Measurements from ENCODE around the gene ZBTB12. TPM values are rescaled to one million over a fixed set of nuclear protein-coding genes. Genes with fewer than 3 reads are reported as not detected.

ZBTB12 gene
- total RNA-seq, 2 experiments from 2014 or later, result 17.6 to 20.2 TPM

DNA sequence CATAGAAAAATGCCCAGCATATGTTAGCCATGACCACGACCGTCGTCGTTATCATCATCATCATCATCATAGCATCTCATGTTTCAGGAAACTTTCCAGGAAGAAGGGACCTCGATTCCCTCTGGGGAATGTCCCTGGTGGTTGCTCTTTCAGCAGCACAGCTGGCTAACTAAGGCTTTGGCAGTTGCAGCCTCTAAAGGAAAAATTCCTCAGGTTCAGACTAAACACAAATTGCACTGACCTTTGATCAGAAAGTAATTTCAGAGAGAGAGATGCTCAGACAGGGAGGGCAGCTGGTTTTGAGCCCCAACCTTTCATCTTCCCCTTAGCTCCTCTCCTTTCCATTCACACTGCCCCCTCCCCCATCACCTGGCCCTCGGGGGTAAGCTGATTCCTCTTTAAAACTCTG is 38.4 kb upstream of the ZBTB12 start:
- no peak for DNase-seq (ENCODE audit: low spot score)
- Histone ChIP-seq H3K36me3 (ENCODE audit: insufficient read depth, low read length) (no peaks in the 10 kb centered on the region), H2AFZ (ENCODE audit: low read length) (no peak overlapping the region), H3K4me1 (ENCODE audit: insufficient read depth, low read length, poor library complexity, severe bottlenecking) (no peaks in the 10 kb centered on the region), H3K79me2 (ENCODE audit: insufficient read depth, low read depth, low read length) (no peaks in the 10 kb centered on the region), H3K9me3 (ENCODE audit: low read length) (no peaks in the 10 kb centered on the region), H4K20me1 (ENCODE audit: insufficient read depth, low read length) (no peaks in the 10 kb centered on the region), H3K4me3 (ENCODE audit: low read depth, low read length, poor library complexity, severe bottlenecking) (no peak overlapping the region), H3K4me2 (ENCODE audit: low read length) (no peak overlapping the region), H3K9me2 (ENCODE audit: insufficient read depth, low read length) (no peaks in the 10 kb centered on the region), H3K27ac (ENCODE audit: low read depth, low read length, poor library complexity, severe bottlenecking) (no peak overlapping the region)
- CTCF ChIA-PET (ENCODE audit: unreplicated experiment), result interaction anchor here (0.5 kb wide), 1 partner anchor 742 kb away, joined by 4 read pairs; no protein-coding TSS in a partner anchor
- POLR2A ChIA-PET, result interaction anchor here (0.6 kb wide), 1 partner anchor 443 kb away, joined by 3 read pairs; the partner anchor contains the start of gene MICB
- BruUV-seq (replicated peaks), result no TSS peak
- intact Hi-C loops (cut with micrococcal nuclease; ENCODE audit: unreplicated experiment), result no loop called here
- TF ChIP-seq, protein P1, sequence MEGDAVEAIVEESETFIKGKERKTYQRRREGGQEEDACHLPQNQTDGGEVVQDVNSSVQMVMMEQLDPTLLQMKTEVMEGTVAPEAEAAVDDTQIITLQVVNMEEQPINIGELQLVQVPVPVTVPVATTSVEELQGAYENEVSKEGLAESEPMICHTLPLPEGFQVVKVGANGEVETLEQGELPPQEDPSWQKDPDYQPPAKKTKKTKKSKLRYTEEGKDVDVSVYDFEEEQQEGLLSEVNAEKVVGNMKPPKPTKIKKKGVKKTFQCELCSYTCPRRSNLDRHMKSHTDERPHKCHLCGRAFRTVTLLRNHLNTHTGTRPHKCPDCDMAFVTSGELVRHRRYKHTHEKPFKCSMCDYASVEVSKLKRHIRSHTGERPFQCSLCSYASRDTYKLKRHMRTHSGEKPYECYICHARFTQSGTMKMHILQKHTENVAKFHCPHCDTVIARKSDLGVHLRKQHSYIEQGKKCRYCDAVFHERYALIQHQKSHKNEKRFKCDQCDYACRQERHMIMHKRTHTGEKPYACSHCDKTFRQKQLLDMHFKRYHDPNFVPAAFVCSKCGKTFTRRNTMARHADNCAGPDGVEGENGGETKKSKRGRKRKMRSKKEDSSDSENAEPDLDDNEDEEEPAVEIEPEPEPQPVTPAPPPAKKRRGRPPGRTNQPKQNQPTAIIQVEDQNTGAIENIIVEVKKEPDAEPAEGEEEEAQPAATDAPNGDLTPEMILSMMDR (conservative IDR thresholded peaks at IDR 0.05; ENCODE audit: low read length), result no peak
- TF ChIP-seq EZH2phosphoT487 (IDR thresholded peaks at IDR 0.05; ENCODE audit: borderline replicate concordance, low read depth, low read length), result no peak

DNA sequence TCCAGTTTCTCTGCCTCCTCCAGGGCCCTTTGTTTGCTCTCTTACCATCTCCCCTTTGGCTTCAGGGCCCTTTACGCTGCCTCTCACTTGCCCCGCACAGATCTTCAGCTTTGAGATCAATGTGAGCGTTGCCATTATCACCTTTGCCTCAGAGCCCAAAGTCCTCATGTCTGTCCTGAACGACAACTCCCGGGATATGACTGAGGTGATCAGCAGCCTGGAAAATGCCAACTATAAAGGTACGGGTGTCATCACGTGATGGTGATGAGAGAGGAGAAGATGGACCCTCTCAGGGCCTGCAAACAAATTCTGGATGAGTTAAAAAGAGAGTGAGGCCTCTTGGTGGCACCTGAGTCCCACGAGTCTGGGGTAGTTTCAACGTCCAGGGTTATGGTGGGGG is 33.9 kb upstream of the ZBTB12 start:
- H3K36me3 ChIP-seq (ENCODE audit: insufficient read depth, low read length), result no peaks in the 10 kb centered on the region
- no peaks in the 10 kb centered on the region for H3K79me2 ChIP-seq (ENCODE audit: insufficient read depth, low read depth, low read length)
- intact Hi-C loops (cut with micrococcal nuclease; ENCODE audit: unreplicated experiment), result no loop called here
- DNase-seq (ENCODE audit: low spot score), result no peak
- BruUV-seq (replicated peaks), result no TSS peak
- H3K27ac ChIP-seq (ENCODE audit: low read depth, low read length, poor library complexity, severe bottlenecking), result no peak overlapping the region
- H3K4me2 ChIP-seq (ENCODE audit: low read length), result no peak overlapping the region
- no peaks in the 10 kb centered on the region for H3K9me2 ChIP-seq (ENCODE audit: insufficient read depth, low read length)
- CTCF ChIA-PET (ENCODE audit: unreplicated experiment), result no interaction called here
- H3K4me1 ChIP-seq (ENCODE audit: insufficient read depth, low read length, poor library complexity, severe bottlenecking), result no peaks in the 10 kb centered on the region
- H2AFZ ChIP-seq (ENCODE audit: low read length), result no peak overlapping the region
- H4K20me1 ChIP-seq (ENCODE audit: insufficient read depth, low read length), result no peaks in the 10 kb centered on the region
- POLR2A ChIA-PET, result no interaction called here
- no peak for TF ChIP-seq EZH2phosphoT487 (IDR thresholded peaks at IDR 0.05; ENCODE audit: borderline replicate concordance, low read depth, low read length)
- TF ChIP-seq, protein P1 (conservative IDR thresholded peaks at IDR 0.05; ENCODE audit: low read length), result no peak
- no peaks in the 10 kb centered on the region for H3K9me3 ChIP-seq (ENCODE audit: low read length)
- no peak overlapping the region for H3K4me3 ChIP-seq (ENCODE audit: low read depth, low read length, poor library complexity, severe bottlenecking)

DNA sequence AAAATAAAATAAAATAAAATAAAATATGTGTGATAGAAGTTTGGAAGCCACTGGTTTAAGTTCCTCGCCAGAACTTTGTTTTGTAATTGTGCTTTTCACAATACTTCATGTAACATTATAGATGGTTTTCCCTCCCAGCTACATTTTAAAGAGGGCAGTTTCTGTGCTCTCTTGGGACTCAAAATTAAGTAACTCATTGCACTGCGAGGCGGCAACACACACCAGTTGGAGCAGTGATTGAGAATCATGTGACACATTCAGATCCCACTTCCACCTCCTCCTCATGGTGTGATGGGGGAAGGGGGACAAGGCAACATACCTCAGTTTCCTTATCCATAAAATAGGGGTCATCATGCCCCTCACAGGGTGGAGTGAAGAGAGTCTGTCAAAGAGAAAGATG is 33.1 kb upstream of the ZBTB12 start:
- Histone ChIP-seq H4K20me1 (ENCODE audit: insufficient read depth, low read length) (no peaks in the 10 kb centered on the region), H3K9me2 (ENCODE audit: insufficient read depth, low read length) (no peaks in the 10 kb centered on the region), H2AFZ (ENCODE audit: low read length) (no peak overlapping the region), H3K4me2 (ENCODE audit: low read length) (no peak overlapping the region), H3K4me1 (ENCODE audit: insufficient read depth, low read length, poor library complexity, severe bottlenecking) (no peaks in the 10 kb centered on the region), H3K36me3 (ENCODE audit: insufficient read depth, low read length) (no peaks in the 10 kb centered on the region), H3K9me3 (ENCODE audit: low read length) (no peaks in the 10 kb centered on the region), H3K79me2 (ENCODE audit: insufficient read depth, low read depth, low read length) (no peaks in the 10 kb centered on the region), H3K27ac (ENCODE audit: low read depth, low read length, poor library complexity, severe bottlenecking) (no peak overlapping the region), H3K4me3 (ENCODE audit: low read depth, low read length, poor library complexity, severe bottlenecking) (no peak overlapping the region)
- BruUV-seq (replicated peaks), result no TSS peak
- intact Hi-C loops (cut with micrococcal nuclease; ENCODE audit: unreplicated experiment), result no loop called here
- ChIA-PET POLR2A (interaction anchor here (0.6 kb wide), 1 partner anchor 39 kb away, joined by 5 read pairs; no protein-coding TSS in a partner anchor), CTCF (ENCODE audit: unreplicated experiment) (no interaction called here)
- no peak for DNase-seq (ENCODE audit: low spot score)
- TF ChIP-seq, protein P1 (conservative IDR thresholded peaks at IDR 0.05; ENCODE audit: low read length), result no peak
- no peak for TF ChIP-seq EZH2phosphoT487 (IDR thresholded peaks at IDR 0.05; ENCODE audit: borderline replicate concordance, low read depth, low read length)

All from OCI-LY7 (cell line).